ENCODE data around the gene AIFM2.
"Not testable (repeated sequence)": the region's sequence is repeated elsewhere in the genome, so short reads cannot be mapped to it uniquely, and the experiment has no call there.

The AIFM2 gene

GRCh38 chr10:70132098-70133029, at the start of gene AIFM2:
AIFM2 (minus strand) TSS chr10:70132825; CDS start chr10:70124084, 8,741 bp downstream.
- intact Hi-C loops (cut with DNase I): no loop called here
- peak in 25 of 42 donors; percentile 8 to 67 (median 31) for DNase-seq

GRCh38 chr10:70179209-70179608, 46.6 kb upstream of the AIFM2 start:
- DNase-seq; intact Hi-C loops (cut with DNase I): not testable (repeated sequence)

GRCh38 chr10:70178139-70178725, 45.6 kb upstream of the AIFM2 start:
- intact Hi-C loops (cut with DNase I): no loop called here
- no peak for DNase-seq

GRCh38 chr10:70176441-70176840, 43.8 kb upstream of the AIFM2 start:
- intact Hi-C loops (cut with DNase I): no loop called here
- no peak for DNase-seq

GRCh38 chr10:70175516-70175915, 42.9 kb upstream of the AIFM2 start:
- intact Hi-C loops (cut with DNase I): no loop called here

GRCh38 chr10:70174058-70174741, 41.6 kb upstream of the AIFM2 start:
- intact Hi-C loops (cut with DNase I): no loop called here
- DNase-seq: peak in 13 of 42 donors; percentile 8 to 46 (median 16)

More at GRCh38 chr10:70175516-70175915, 42.9 kb upstream of the AIFM2 start:
- no peak for DNase-seq

GRCh38 chr10:70169649-70170364, 37.2 kb upstream of the AIFM2 start:
- intact Hi-C loops (cut with DNase I): loop anchor here (2.0 kb wide), 1 partner anchor 23 kb away; the partner anchor contains the start of gene TYSND1
- DNase-seq: peak in 6 of 42 donors; percentile 5 to 37 (median 26)

- intact Hi-C loops (cut with DNase I): no loop called here
- no peak for DNase-seq
These were observed 36.4 kb upstream of the AIFM2 start for GRCh38 chr10:70169011-70169410.

- intact Hi-C loops (cut with DNase I): no loop called here
- DNase-seq: no peak
These were observed 34.6 kb upstream of the AIFM2 start for GRCh38 chr10:70167246-70167645.

- intact Hi-C loops (cut with DNase I): no loop called here
- no peak for DNase-seq
These were observed 33.8 kb upstream of the AIFM2 start for GRCh38 chr10:70166394-70166793.

- no peak for DNase-seq
- intact Hi-C loops (cut with DNase I): no loop called here
These were observed 31.5 kb upstream of the AIFM2 start for GRCh38 chr10:70164163-70164562.

GRCh38 chr10:70163448-70163847, 30.8 kb upstream of the AIFM2 start:
- intact Hi-C loops (cut with DNase I): no loop called here
- DNase-seq: no peak

- DNase-seq: no peak
- intact Hi-C loops (cut with DNase I): no loop called here
These were observed 30.2 kb upstream of the AIFM2 start for GRCh38 chr10:70162892-70163201.

GRCh38 chr10:70162151-70162891, 29.7 kb upstream of the AIFM2 start:
- intact Hi-C loops (cut with DNase I): no loop called here
- DNase-seq: no peak

- no peak for DNase-seq
- intact Hi-C loops (cut with DNase I): no loop called here
These were observed 28.2 kb upstream of the AIFM2 start for GRCh38 chr10:70160798-70161197.

- DNase-seq; intact Hi-C loops (cut with DNase I): not testable (repeated sequence)
These were observed 26.7 kb upstream of the AIFM2 start for GRCh38 chr10:70159366-70159765.

GRCh38 chr10:70158113-70158512, 25.5 kb upstream of the AIFM2 start:
- intact Hi-C loops (cut with DNase I): no loop called here

GRCh38 chr10:70155255-70155838, 22.7 kb upstream of the AIFM2 start:
- no peak for DNase-seq
- intact Hi-C loops (cut with DNase I): no loop called here

More at GRCh38 chr10:70158113-70158512, 25.5 kb upstream of the AIFM2 start:
- no peak for DNase-seq
